BJ (cell line): ENCODE results near the gene RALY. TPM values are rescaled to one million over a fixed set of nuclear protein-coding genes. Genes with fewer than 3 reads are reported as not detected.

Source experiments
- CTCF ChIA-PET: fragments of 350-600 bp; formaldehyde crosslinking; extraction: SDS; loops from one replicate; lab custom pipeline; 2021; ENCODE audit warnings: antibody characterized with exemption, inconsistent platforms; lab: Yijun Ruan, JAX
- POLR2A ChIA-PET: fragments of 300-600 bp; sonication (Branson Sonifier 250); formaldehyde crosslinking; extraction: SDS; loops from one replicate; lab custom pipeline; 2021; ENCODE audit warnings: antibody characterized with exemption; lab: Charles Lee
- DNase-seq: peaks from one replicate; pipeline ENCODE4 v3.0.0-alpha.2; 2011; ENCODE audit warnings: low read depth
- H3K27me3 ChIP-seq: 2 replicates; pipeline ENCODE4 v1.6.0; 2011; ENCODE audit warnings: low read length; ENCODE audit not compliant: control insufficient read depth, insufficient read depth
- H3K36me3 ChIP-seq: 2 replicates; pipeline ENCODE4 v1.5.1; 2011; ENCODE audit warnings: low read length; ENCODE audit not compliant: control insufficient read depth, insufficient read depth
- H3K4me3 ChIP-seq: 2 replicates; pipeline ENCODE4 v1.5.1; 2011; ENCODE audit warnings: low read depth, mild to moderate bottlenecking, control low read depth, low read length
- polyA plus RNA-seq: library from polyadenylated mRNA; depleted of rRNA; stranded (reverse); fragments of >200 nt; gene quantifications from 2 replicates; pipeline ENCODE4 v1.2.3, GENCODE V29; 2011
- TF ChIP-seq, protein P1 (sequence below): IDR thresholded peaks from 2 replicates; pipeline ENCODE4 v1.5.1; 2011; ENCODE audit warnings: low read depth, mild to moderate bottlenecking, control low read depth, inconsistent platforms, low read length, moderate library complexity; ENCODE audit not compliant: insufficient read depth

Gene RALY
- polyA plus RNA-seq, 1 experiment = 144 TPM

DNA sequence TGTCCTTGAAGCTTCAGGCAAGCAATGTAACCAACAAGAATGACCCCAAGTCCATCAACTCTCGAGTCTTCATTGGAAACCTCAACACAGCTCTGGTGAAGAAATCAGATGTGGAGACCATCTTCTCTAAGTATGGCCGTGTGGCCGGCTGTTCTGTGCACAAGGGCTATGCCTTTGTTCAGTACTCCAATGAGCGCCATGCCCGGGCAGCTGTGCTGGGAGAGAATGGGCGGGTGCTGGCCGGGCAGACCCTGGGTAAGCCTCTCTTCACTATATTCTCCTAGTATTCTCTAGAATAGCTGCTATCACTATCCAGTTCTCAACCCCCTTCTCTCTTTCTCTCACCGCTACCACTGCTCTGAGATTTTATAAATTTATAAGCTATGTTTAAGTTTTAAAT is 78.4 kb downstream of the RALY start:
- Histone ChIP-seq H3K27me3 (no peaks in the 10 kb centered on the region), H3K4me3 (no peak overlapping the region), H3K36me3 (peaks cover 10% of the 10 kb centered on the region)
- POLR2A ChIA-PET = interaction anchor here (0.5 kb wide), 2 partner anchors 277 to 440 kb away, joined by 5 read pairs; no protein-coding TSS in a partner anchor
- no peak for DNase-seq
- TF ChIP-seq, protein P1, sequence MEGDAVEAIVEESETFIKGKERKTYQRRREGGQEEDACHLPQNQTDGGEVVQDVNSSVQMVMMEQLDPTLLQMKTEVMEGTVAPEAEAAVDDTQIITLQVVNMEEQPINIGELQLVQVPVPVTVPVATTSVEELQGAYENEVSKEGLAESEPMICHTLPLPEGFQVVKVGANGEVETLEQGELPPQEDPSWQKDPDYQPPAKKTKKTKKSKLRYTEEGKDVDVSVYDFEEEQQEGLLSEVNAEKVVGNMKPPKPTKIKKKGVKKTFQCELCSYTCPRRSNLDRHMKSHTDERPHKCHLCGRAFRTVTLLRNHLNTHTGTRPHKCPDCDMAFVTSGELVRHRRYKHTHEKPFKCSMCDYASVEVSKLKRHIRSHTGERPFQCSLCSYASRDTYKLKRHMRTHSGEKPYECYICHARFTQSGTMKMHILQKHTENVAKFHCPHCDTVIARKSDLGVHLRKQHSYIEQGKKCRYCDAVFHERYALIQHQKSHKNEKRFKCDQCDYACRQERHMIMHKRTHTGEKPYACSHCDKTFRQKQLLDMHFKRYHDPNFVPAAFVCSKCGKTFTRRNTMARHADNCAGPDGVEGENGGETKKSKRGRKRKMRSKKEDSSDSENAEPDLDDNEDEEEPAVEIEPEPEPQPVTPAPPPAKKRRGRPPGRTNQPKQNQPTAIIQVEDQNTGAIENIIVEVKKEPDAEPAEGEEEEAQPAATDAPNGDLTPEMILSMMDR = no peak
- CTCF ChIA-PET = interaction anchor here (1.0 to 1.1 kb wide), 3 partner anchors 139 to 213 kb away, joined by 3 to 10 read pairs (median 4); no protein-coding TSS in a partner anchor

DNA sequence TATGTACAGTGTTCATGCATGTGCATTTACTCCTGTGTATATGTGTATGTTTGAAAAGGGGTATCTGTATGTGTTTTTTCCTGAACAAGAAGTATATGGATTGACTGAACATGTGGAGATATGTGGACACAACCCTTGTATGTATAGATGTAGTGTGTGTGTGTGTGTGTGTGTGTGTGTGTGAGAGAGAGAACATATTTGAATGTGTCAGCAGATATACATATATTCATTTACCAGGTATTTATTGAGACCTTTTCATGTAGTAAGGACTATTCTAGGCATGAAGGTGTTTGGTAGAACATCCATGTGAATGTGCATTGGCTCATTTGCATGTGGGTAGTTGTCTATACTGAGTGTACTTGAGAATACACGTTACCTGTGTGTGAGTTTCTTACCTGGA is 79.1 kb downstream of the RALY start:
- DNase-seq = no peak
- ChIA-PET POLR2A (interaction anchor here (0.5 kb wide), 1 partner anchor 440 kb away, joined by 5 read pairs; no protein-coding TSS in a partner anchor), CTCF (interaction anchor here (1.0 to 1.1 kb wide), 3 partner anchors 139 to 214 kb away, joined by 3 to 10 read pairs (median 4); no protein-coding TSS in a partner anchor)
- Histone ChIP-seq H3K36me3 (peaks cover 11% of the 10 kb centered on the region), H3K4me3 (no peak overlapping the region), H3K27me3 (no peaks in the 10 kb centered on the region)
- TF ChIP-seq, protein P1 = no peak

DNA sequence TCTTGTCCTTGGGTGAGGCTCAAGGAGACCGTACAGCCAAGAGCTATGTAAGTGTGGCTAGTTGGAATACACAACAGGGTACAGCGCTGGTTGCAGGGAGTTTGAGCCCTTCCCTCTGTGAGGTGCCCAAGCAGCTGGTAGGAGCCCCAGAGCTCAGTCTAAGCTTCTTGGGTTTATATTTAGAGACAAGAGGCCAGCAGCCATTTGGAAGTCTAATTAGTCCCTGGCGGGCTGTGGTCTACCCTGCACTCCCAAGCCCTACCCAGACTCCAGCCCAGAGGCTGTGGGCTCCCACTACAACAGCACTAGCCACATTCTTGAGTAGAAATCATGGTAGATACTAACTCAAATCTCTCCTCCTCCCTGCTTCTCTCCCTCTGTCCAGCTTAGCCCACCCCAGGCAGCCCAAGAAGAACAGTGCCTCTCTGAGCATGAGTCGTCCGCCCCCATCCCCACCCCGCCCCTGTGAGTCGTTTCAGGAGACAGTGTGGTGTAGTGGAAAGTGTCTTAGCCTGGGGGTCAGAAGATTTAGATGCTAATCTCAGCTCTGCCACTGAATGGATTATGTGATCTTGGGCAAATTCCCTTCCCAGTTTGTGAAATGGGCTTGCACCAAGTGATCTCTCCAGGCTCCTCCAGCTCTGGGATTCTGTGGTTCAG is 80.5 kb downstream of the RALY start:
- TF ChIP-seq, protein P1 = no peak
- ChIA-PET CTCF (interaction anchor here (0.6 to 3.8 kb wide), 5 partner anchors 8 to 282 kb away, joined by 4 to 14 read pairs (median 5); partner anchors contain the start of gene EIF2S2), POLR2A (no interaction called here)
- Histone ChIP-seq H3K4me3 (no peak overlapping the region), H3K27me3 (no peaks in the 10 kb centered on the region), H3K36me3 (peaks cover 19% of the 10 kb centered on the region)
- no peak for DNase-seq

DNA sequence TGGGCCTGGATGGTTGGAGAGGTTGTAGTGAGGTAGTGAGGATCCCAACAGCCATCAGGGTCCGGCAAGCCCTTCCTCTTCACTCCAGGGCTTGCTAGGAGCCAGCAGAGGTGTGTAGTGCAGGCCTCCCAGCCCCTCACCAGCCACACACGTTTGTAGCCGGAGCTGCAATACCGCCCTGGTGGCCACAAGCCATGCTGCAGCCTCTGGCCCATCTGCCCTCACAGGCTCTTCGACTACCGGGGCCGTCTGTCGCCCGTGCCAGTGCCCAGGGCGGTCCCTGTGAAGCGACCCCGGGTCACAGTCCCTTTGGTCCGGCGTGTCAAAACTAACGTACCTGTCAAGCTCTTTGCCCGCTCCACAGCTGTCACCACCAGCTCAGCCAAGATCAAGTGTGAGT is 81.9 kb downstream of the RALY start:
- TF ChIP-seq, protein P1 = 0 out of 2 replicates have a peak, but pooled peaks have one; percentile 14
- DNase-seq = no peak
- no peak overlapping the region for H3K4me3 ChIP-seq
- POLR2A ChIA-PET = no interaction called here
- CTCF ChIA-PET = interaction anchor here (0.5 to 3.8 kb wide), 6 partner anchors 10 to 283 kb away, joined by 3 to 14 read pairs (median 6); partner anchors contain the start of gene EIF2S2
- no peaks in the 10 kb centered on the region for H3K27me3 ChIP-seq
- H3K36me3 ChIP-seq = peaks cover 22% of the 10 kb centered on the region

GRCh38 chr20:34076952-34077351 is 83.2 kb downstream of the RALY start:
- CTCF ChIA-PET = interaction anchor here (1.2 to 3.8 kb wide), 4 partner anchors 9 to 345 kb away, joined by 3 to 14 read pairs (median 6); no protein-coding TSS in a partner anchor
- H3K36me3 ChIP-seq = peaks cover 25% of the 10 kb centered on the region
- no peak overlapping the region for H3K4me3 ChIP-seq
- no peak for DNase-seq
- TF ChIP-seq, protein P1 = no peak
- H3K27me3 ChIP-seq = no peaks in the 10 kb centered on the region
- POLR2A ChIA-PET = no interaction called here
